GM20431 (cell line): ENCODE results near the gene KCNMA1.
"Not testable (repeated sequence)": the region's sequence is repeated elsewhere in the genome, so short reads cannot be mapped to it uniquely, and the experiment has no call there.

Source experiments
- in situ Hi-C: fragments of 300-500 bp; cut with MseI, MboI; formaldehyde crosslinking; loops from one replicate; pipeline ENCODE4 v1.15.0; 2020; ENCODE audit warnings: low sequenced_read_pairs; ENCODE audit not compliant: unreplicated experiment

Gene KCNMA1

DNA sequence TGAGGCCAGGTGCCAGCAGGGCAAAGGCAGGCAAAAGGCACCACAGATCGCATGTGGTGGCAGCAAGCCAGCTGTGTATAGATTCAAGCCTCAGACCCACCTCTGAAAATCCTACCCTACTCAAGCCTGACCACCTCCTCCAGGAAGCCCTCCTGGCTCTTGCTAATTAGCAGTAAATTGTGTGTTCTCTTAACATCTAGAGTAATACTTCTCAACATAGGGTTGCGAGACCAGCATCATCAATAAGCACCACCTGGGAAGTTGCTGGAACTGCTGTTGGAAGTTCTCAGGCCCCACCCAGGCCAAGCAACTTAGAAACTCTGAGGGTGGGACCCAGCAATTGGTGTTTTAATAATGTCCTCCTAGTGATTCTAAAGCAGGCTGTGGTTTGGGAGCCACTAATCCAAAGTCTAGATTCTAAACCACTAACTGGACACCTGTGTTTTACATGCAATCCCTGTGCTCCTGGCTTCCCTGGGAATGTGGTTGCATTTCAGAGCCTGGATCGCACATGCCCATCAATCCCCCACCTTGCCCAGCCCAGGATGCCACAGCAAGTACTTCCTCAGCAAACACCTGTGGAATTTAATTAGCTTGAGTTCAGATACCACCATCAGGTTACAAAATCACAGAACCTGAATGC lies 46.2 kb downstream of the KCNMA1 start:
- in situ Hi-C loops: no loop called here

DNA sequence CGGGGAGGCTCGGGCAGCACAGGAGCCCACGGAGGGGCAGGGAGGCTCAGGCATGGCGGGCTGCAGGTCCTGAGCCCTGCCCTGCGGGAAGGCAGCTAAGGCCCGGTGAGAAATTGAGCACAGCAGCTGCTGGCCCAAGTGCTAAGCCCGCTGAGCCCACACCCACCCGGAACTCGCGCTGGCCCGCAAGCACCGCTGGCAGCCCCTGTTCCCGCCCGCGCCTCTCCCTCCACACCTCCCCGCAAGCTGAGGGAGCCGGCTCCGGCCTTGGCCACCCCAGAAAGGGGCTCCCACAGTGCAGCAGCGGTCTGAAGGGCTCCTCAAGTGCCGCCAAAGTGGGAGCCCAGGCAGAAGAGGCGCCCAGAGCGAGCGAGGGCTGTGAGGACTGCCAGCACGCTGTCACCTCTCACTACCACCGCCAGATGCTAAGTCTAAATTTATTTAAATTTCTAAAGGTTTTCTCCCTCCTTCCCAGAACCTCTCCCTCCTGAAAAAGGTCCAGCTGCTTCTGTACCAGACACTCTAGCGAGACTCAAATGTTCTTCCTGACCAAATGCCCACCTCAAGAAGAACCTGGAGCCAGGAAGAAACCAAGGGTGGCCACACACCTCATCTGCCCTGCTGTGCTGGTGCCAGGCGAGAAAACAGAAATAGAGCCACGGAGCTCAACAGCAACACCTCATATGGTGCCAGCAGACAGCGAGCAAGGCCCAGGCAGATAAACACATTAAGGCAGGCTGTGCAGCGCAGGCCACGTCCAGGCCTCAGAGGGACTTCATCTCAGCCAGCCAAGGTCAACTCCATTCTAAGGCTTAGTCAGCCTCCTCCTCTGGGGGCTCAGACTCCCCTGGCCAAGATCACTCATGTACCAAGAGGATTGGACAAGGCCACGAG lies 47.0 kb downstream of the KCNMA1 start:
- in situ Hi-C loops: no loop called here

- in situ Hi-C loops: not testable (repeated sequence)
Measured at GRCh38 chr10:77589703-77590102, 47.9 kb downstream of the KCNMA1 start.

- in situ Hi-C loops: no loop called here
Measured at GRCh38 chr10:77588886-77589285, 48.7 kb downstream of the KCNMA1 start.

GRCh38 chr10:77587416-77587790 lies 50.2 kb downstream of the KCNMA1 start:
- in situ Hi-C loops: no loop called here

DNA sequence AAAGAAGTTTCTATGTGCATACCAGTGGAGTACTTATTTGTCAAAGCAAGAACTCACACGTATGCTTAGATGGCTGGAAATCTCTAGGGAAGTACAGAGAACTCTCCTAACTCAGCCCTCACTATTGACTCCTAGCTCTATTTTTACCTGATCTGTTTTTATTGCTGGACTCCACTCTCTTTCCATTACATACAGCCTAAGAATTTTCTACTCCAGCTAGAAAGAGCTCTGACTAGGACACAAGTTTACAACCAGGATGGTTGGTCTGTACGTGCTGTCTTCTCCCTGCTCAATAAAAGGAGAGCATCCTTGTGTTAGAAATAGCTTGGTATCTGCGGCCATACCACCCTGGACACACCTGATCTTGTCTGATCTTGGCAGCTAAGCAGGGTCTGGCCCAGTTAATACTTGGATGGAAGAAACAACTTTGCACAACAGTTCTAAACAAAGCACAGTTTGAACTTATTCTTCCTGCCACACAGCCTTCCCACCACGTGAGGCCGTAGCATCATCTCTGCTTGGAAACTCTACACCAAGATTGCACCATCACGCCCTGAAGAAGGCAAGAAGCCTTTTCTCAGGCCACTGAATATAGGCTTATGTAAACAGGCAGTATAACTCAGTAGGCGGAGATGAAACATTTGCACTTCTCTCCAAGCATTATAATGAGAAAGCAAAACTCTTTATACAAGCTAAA lies 50.7 kb downstream of the KCNMA1 start:
- in situ Hi-C loops: no loop called here

- in situ Hi-C loops: no loop called here
Measured at GRCh38 chr10:77584938-77585337, 52.7 kb downstream of the KCNMA1 start.

DNA sequence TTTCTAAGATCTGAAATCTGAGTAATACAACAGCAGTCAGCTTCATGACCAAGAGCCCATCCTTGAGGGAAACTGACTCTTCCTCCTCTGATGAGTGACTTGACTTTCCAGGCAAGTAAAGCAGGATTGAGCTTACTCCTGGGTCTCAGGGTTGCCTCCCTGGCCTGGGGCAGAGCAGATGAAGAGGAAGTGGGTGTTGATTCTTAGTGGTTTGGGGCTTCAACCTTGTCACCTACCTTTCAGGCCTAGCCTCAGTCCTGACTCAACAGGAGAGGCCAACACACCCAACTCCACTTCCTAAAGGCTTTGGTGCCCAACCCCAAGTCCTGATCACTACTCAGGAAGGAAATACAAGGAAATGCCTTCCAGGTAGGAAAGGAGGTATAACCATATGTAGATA lies 54.1 kb downstream of the KCNMA1 start:
- in situ Hi-C loops: no loop called here

- in situ Hi-C loops: no loop called here
Measured at GRCh38 chr10:77582710-77583115, 54.9 kb downstream of the KCNMA1 start.

GRCh38 chr10:77581738-77582137 lies 55.9 kb downstream of the KCNMA1 start:
- in situ Hi-C loops: no loop called here

- in situ Hi-C loops: no loop called here
Measured at GRCh38 chr10:77580482-77580881, 57.1 kb downstream of the KCNMA1 start.

GRCh38 chr10:77578583-77579227 lies 58.9 kb downstream of the KCNMA1 start:
- in situ Hi-C loops: no loop called here

DNA sequence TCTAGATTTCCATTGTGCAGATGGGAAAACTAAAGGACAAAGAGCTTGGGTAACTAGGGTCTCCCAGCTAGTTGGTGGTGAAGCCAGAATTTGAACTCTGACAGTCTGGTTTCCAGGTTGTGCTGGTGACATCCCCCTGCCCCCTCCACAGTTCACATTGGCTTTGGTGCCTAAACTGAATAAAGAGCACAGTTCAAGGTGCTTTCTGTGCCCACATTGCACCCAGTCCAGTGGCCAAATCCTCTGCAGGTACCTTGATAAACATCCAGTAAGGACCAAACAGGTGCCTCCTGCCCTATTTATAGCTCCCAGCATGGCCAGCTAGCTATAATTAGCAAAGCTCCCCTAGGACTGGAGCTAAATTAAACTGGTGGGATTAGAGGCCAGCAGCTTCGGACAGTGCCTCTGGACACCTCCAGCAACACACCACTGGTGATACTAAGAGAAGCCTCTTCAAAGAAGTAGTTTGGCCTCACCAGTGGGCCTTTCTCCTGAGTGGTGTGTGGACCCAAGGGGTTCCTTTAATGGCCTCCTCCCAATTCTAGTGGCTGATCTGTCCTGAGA lies 59.9 kb downstream of the KCNMA1 start:
- in situ Hi-C loops: no loop called here

GRCh38 chr10:77576444-77577032 lies 61.1 kb downstream of the KCNMA1 start:
- in situ Hi-C loops: no loop called here

- in situ Hi-C loops: no loop called here
Measured at GRCh38 chr10:77576007-77576367, 61.6 kb downstream of the KCNMA1 start.

GRCh38 chr10:77575271-77576006 lies 62.2 kb downstream of the KCNMA1 start:
- in situ Hi-C loops: no loop called here

- in situ Hi-C loops: no loop called here
Measured at GRCh38 chr10:77574438-77574837, 63.2 kb downstream of the KCNMA1 start.

DNA sequence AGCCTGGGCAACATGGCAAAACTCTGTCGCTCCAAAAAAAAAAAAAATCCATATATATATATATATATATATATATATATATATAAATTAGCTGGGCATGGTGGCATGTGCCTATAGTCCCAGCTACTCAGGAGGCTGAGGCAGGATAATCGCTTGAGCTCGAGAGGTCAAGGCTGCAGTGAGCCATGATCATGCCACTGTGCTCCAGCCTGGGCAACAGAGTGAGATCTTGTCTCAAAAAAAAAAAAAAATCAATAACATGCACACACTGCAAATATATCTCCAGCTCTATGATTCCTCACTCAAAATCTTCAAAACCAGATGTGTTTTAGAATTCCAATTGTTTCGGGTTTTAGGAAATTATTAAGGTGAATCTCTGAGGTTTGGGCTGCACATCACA lies 65.1 kb downstream of the KCNMA1 start:
- in situ Hi-C loops: not testable (repeated sequence)

DNA sequence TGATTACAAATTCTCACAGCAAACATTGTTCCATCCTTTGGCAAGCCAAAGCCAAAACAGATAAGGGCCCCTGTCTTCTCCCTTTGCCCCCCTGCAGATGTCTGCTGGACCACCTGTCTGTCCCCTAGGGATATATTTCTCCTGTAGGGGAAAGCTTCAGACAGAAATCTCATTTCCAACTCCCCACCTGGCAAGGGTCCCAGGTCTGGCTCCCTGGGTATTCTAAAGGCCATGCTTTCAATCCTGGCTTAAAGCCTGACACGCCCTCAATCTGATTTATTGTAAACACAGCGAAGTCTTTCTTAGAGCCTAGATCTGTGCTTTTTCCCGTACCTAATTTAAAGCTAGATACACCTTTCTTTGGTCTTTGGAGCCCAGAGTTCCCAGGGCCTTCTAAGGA lies 66.1 kb downstream of the KCNMA1 start:
- in situ Hi-C loops: no loop called here
